ENCODE measurements around the gene TMEM198. TPM values are rescaled to one million over a fixed set of nuclear protein-coding genes. Genes with fewer than 3 reads are reported as not detected.
A peak's percentile ranks its signal among the peaks of the same experiment; 100 is the strongest.

Gene TMEM198
- total and polyA plus RNA-seq, 4 donors = 0.74 to 1.9 (median 1.5) TPM

DNA sequence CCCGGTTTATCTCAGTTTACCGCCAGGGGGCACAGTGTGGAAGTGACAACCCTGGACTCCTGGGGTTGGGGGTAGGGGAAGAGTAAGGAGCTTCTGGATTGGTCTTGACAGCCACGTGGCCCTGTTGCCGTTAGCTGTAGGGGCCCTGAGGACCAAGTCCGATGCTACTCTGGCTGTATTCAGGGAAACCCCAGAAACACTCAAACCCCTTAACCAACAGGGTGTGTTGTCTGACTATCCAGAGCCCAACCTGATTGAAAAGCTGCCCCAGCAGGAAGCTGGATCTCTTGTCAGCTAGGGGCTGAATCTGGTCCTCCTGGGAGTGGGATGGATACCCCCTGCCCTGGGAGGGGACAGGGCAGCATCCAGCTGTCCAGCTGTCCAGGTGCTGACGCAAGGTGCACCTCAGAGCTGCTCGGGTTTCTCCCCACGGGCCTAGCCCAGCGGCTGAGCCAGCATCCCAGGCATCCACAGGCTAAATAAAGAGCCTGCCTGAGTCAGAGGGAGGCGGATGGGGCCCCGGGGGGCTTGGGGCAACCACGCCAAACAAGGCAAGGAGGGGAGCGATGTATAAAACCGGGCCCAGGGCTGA lies 48.2 kb upstream of the TMEM198 start (continued):
- TF ChIP-seq, protein P1, sequence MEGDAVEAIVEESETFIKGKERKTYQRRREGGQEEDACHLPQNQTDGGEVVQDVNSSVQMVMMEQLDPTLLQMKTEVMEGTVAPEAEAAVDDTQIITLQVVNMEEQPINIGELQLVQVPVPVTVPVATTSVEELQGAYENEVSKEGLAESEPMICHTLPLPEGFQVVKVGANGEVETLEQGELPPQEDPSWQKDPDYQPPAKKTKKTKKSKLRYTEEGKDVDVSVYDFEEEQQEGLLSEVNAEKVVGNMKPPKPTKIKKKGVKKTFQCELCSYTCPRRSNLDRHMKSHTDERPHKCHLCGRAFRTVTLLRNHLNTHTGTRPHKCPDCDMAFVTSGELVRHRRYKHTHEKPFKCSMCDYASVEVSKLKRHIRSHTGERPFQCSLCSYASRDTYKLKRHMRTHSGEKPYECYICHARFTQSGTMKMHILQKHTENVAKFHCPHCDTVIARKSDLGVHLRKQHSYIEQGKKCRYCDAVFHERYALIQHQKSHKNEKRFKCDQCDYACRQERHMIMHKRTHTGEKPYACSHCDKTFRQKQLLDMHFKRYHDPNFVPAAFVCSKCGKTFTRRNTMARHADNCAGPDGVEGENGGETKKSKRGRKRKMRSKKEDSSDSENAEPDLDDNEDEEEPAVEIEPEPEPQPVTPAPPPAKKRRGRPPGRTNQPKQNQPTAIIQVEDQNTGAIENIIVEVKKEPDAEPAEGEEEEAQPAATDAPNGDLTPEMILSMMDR (IDR thresholded peaks at IDR 0.05; ENCODE audit: low read depth, low read length, missing input control) = peak; percentile 47
- no peak for TF ChIP-seq JUND (IDR thresholded peaks at IDR 0.05)

DNA sequence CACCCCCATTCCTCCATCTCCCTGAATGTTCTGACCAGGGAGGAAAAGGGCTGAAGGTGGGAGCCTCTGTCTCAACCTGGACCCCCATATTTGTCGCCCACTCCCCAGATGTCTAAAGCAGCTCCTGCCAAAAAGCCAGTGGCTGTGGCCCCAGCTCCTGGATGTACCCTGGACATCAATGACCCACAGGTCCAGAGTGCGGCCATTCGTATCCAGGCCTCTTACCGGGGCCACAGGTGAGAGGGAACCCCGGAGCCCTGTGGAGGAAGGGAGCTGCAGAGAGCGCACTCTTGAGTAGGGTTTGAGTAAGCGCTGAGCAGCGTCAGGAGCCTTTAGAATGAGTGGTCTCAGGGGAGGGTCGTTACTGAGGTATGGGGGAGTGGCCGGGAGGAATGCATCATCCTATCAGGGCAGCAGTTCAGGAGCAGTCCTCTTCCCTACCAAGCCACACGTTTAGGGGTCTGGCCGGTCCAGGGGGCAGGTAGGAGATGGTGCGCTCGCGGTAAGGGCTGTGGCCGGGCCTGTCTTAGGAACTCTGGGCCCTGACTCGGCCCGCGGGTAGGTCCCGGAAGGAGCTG lies 47.5 kb upstream of the TMEM198 start:
- DNase-seq (ENCODE audit: low spot score) = no peak
- no peak overlapping the region for H3K27ac ChIP-seq (ENCODE audit: low read depth in 1 of 2, low read length in 2 of 2)
- WGBS = 31% methylated on average over 20 of the region's 20 CpGs
- H3K27me3 ChIP-seq (ENCODE audit: control insufficient read depth in 4 of 4, insufficient read depth in 4 of 4, low read length in 3 of 4) = no peaks in the 10 kb centered on the region
- H3K36me3 ChIP-seq (ENCODE audit: control insufficient read depth in 4 of 4, insufficient read depth in 3 of 4, low read depth in 1 of 4, low read length in 3 of 4) = no peaks in the 10 kb centered on the region
- no peak for TF ChIP-seq FOXA1 (IDR thresholded peaks at IDR 0.05)
- no peak for TF ChIP-seq GABPA (IDR thresholded peaks at IDR 0.05 in 1 of 2, conservative IDR thresholded peaks at IDR 0.05 in 1 of 2)
- TF ChIP-seq HNF4A (conservative IDR thresholded peaks at IDR 0.05) = no peak
- TF ChIP-seq, protein P2, sequence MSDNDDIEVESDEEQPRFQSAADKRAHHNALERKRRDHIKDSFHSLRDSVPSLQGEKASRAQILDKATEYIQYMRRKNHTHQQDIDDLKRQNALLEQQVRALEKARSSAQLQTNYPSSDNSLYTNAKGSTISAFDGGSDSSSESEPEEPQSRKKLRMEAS (IDR thresholded peaks at IDR 0.05) = no peak
- TF ChIP-seq, protein P1 (IDR thresholded peaks at IDR 0.05; ENCODE audit: low read depth, low read length, missing input control) = no peak
- no peak for TF ChIP-seq FOXA2 (IDR thresholded peaks at IDR 0.05)
- no peak for TF ChIP-seq JUND (IDR thresholded peaks at IDR 0.05)
- TF ChIP-seq RXRA (IDR thresholded peaks at IDR 0.05) = no peak
- TF ChIP-seq YY1 (IDR thresholded peaks at IDR 0.05) = no peak
- no peak for TF ChIP-seq EGR1 (IDR thresholded peaks at IDR 0.05; ENCODE audit: low read depth in 2 of 2)
- no peaks in the 10 kb centered on the region for H3K9me3 ChIP-seq (ENCODE audit: control insufficient read depth in 4 of 4, low read length in 3 of 4)
- no peak overlapping the region for H3K4me3 ChIP-seq (ENCODE audit: low read depth in 1 of 3, low read length in 3 of 3)
- H3K4me1 ChIP-seq (ENCODE audit: control insufficient read depth in 4 of 4, insufficient read depth in 4 of 4, low read length in 3 of 4) = peaks cover 6 to 32% (median 22%) of the 10 kb centered on the region in 4 donors
- no peak overlapping the region for H3K9ac ChIP-seq (ENCODE audit: low read depth in 1 of 2, low read length in 2 of 2)

DNA sequence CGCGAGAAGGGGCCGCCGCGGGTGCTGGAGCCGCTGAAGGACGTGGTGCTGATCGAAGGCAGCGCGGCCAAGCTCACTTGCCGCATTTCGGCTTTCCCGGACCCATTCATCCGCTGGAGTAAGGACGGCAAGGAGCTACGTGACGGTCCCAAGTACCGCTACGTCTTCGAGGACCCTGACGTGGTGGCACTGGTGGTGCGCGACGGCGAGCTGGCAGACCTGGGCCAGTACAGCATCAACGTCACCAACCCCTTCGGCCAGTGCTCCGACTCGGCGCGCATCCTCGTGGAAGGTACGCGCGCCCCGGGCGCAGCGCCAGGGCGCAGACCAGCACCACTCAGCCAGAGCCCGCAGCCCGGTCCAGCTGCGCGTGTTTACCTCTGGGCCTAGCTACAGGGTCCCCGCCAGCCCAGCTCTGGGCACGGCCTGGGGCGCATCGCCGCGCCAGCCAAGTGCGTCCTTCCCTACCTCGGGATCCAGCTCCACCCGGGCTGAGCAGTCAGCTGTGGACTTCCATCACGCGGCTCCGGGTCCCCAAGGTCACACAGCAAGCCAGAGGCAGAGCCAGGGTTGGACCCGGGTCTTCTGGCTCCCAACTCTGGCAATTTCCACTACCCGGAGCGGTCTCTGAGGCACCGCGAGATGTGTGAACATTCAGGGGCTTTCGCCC lies 46.9 kb upstream of the TMEM198 start:
- H3K4me3 ChIP-seq (ENCODE audit: low read depth in 1 of 3, low read length in 3 of 3) = no peak overlapping the region
- H3K27me3 ChIP-seq (ENCODE audit: control insufficient read depth in 4 of 4, insufficient read depth in 4 of 4, low read length in 3 of 4) = no peaks in the 10 kb centered on the region
- DNase-seq (ENCODE audit: low spot score) = no peak
- WGBS = 13% methylated on average over 61 of the region's 61 CpGs
- no peak overlapping the region for H3K27ac ChIP-seq (ENCODE audit: low read depth in 1 of 2, low read length in 2 of 2)
- peaks cover 0 to 3% (median under 1%) of the 10 kb centered on the region in 4 donors for H3K36me3 ChIP-seq (ENCODE audit: control insufficient read depth in 4 of 4, insufficient read depth in 3 of 4, low read depth in 1 of 4, low read length in 3 of 4)
- H3K9me3 ChIP-seq (ENCODE audit: control insufficient read depth in 4 of 4, low read length in 3 of 4) = no peaks in the 10 kb centered on the region
- H3K9ac ChIP-seq (ENCODE audit: low read depth in 1 of 2, low read length in 2 of 2) = no peak overlapping the region
- no peak for TF ChIP-seq YY1 (IDR thresholded peaks at IDR 0.05)
- no peak for TF ChIP-seq NR2F2 (IDR thresholded peaks at IDR 0.05)
- TF ChIP-seq RAD21 (IDR thresholded peaks at IDR 0.05) = no peak
- TF ChIP-seq, protein P3, sequence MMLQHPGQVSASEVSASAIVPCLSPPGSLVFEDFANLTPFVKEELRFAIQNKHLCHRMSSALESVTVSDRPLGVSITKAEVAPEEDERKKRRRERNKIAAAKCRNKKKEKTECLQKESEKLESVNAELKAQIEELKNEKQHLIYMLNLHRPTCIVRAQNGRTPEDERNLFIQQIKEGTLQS (IDR thresholded peaks at IDR 0.05) = no peak
- TF ChIP-seq TAF1 (conservative IDR thresholded peaks at IDR 0.05) = no peak
- TF ChIP-seq, protein P4, sequence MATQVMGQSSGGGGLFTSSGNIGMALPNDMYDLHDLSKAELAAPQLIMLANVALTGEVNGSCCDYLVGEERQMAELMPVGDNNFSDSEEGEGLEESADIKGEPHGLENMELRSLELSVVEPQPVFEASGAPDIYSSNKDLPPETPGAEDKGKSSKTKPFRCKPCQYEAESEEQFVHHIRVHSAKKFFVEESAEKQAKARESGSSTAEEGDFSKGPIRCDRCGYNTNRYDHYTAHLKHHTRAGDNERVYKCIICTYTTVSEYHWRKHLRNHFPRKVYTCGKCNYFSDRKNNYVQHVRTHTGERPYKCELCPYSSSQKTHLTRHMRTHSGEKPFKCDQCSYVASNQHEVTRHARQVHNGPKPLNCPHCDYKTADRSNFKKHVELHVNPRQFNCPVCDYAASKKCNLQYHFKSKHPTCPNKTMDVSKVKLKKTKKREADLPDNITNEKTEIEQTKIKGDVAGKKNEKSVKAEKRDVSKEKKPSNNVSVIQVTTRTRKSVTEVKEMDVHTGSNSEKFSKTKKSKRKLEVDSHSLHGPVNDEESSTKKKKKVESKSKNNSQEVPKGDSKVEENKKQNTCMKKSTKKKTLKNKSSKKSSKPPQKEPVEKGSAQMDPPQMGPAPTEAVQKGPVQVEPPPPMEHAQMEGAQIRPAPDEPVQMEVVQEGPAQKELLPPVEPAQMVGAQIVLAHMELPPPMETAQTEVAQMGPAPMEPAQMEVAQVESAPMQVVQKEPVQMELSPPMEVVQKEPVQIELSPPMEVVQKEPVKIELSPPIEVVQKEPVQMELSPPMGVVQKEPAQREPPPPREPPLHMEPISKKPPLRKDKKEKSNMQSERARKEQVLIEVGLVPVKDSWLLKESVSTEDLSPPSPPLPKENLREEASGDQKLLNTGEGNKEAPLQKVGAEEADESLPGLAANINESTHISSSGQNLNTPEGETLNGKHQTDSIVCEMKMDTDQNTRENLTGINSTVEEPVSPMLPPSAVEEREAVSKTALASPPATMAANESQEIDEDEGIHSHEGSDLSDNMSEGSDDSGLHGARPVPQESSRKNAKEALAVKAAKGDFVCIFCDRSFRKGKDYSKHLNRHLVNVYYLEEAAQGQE (IDR thresholded peaks at IDR 0.05) = no peak
- no peak for TF ChIP-seq SP1 (IDR thresholded peaks at IDR 0.05)
- no peak for TF ChIP-seq HNF4A (conservative IDR thresholded peaks at IDR 0.05)
- no peak for TF ChIP-seq RXRA (IDR thresholded peaks at IDR 0.05)
- TF ChIP-seq FOXA1 (IDR thresholded peaks at IDR 0.05) = no peak
- TF ChIP-seq JUND (IDR thresholded peaks at IDR 0.05) = no peak
- TF ChIP-seq HNF4G (IDR thresholded peaks at IDR 0.05) = no peak
- TF ChIP-seq, protein P1 (IDR thresholded peaks at IDR 0.05; ENCODE audit: low read depth, low read length, missing input control) = no peak
- peaks cover 6 to 32% (median 22%) of the 10 kb centered on the region in 4 donors for H3K4me1 ChIP-seq (ENCODE audit: control insufficient read depth in 4 of 4, insufficient read depth in 4 of 4, low read length in 3 of 4)
